ENCODE measurements around the gene SDF2. TPM values are rescaled to one million over a fixed set of nuclear protein-coding genes. Genes with fewer than 3 reads are reported as not detected.

The SDF2 gene
- total and polyA plus RNA-seq, 7 donors: 20.9 to 72.0 (median 27.0) TPM

DNA sequence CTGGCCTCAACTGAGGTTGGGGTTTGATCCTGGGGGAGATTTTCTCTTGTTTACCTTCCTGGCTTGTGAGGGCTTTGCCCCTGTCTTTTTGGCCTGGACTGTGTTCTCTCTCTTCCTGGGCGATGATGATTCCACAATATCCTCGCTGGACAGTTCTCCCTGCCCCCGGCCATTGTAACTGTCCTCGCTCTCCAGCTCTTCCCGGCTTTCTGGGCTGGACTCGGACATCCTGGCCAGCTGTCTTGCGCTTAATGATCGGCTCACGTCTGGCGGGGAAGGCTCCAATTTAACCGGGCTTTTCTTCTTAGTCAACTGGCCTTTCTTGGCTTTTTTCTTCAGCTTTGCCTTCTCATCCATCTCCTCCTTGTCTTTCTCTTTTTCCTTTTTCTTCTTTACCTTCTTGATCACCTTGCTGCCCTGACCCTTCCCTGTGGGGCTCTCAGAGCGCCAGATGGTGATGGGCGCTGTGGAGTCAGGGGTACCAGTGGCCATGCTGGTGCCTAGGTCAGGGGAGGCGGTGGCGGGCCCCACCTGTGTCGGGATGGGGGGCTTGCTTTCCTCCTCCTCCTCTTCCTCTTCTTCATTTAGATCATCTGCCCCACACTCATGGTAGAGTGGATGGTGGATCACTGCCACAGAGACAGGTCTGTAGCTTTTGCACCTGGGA lies 42.0 kb upstream of the SDF2 start:
- no peaks in the 10 kb centered on the region for H3K4me1 ChIP-seq
- no peaks in the 10 kb centered on the region for H3K9me3 ChIP-seq
- no peaks in the 10 kb centered on the region for H3K27me3 ChIP-seq (ENCODE audit: insufficient read depth in 3 of 3, low read length in 2 of 3)
- TF ChIP-seq, protein P1, sequence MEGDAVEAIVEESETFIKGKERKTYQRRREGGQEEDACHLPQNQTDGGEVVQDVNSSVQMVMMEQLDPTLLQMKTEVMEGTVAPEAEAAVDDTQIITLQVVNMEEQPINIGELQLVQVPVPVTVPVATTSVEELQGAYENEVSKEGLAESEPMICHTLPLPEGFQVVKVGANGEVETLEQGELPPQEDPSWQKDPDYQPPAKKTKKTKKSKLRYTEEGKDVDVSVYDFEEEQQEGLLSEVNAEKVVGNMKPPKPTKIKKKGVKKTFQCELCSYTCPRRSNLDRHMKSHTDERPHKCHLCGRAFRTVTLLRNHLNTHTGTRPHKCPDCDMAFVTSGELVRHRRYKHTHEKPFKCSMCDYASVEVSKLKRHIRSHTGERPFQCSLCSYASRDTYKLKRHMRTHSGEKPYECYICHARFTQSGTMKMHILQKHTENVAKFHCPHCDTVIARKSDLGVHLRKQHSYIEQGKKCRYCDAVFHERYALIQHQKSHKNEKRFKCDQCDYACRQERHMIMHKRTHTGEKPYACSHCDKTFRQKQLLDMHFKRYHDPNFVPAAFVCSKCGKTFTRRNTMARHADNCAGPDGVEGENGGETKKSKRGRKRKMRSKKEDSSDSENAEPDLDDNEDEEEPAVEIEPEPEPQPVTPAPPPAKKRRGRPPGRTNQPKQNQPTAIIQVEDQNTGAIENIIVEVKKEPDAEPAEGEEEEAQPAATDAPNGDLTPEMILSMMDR (IDR thresholded peaks at IDR 0.05): no peak
- peaks cover 5 to 65% of the 10 kb centered on the region in 2 donors for H3K36me3 ChIP-seq (ENCODE audit: insufficient read depth in 1 of 2, low read depth in 1 of 2)
- no peak for ATAC-seq
- 68 to 74% (median 71%) methylated on average over 16 of the region's 16 CpGs for WGBS, 3 donors
- no peak overlapping the region for H3K27ac ChIP-seq
- intact Hi-C loops (cut with DNase I): no loop called here
- no peak for DNase-seq
- no peak overlapping the region for H3K4me3 ChIP-seq

DNA sequence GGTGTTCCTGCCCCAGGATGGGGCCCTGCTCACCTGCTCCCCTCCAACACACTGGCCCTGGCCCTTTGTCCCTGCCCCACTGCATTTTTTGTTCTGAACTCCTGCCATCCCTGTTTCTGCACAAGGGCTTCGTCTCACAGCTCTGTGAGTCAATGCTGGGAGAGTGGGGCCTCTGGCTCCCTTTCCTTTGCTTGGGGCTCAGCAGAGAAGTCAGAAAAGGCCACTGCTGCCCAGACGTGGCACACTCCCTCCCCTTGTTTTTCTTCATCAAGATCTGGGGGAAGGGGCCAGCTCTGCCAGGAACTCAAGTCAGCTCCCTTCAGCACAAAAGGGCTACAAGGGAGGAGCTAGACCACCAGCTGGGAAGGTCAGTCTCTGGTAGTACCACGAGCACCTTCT lies 41.0 kb upstream of the SDF2 start:
- WGBS, 3 donors: 65 to 74% (median 73%) methylated on average over 3 of the region's 3 CpGs
- intact Hi-C loops (cut with DNase I): no loop called here
- no peak for DNase-seq
- no peaks in the 10 kb centered on the region for H3K9me3 ChIP-seq
- no peak for ATAC-seq
- no peak overlapping the region for H3K4me3 ChIP-seq
- TF ChIP-seq, protein P1 (IDR thresholded peaks at IDR 0.05): no peak
- peaks cover 11 to 74% of the 10 kb centered on the region in 2 donors for H3K36me3 ChIP-seq (ENCODE audit: insufficient read depth in 1 of 2, low read depth in 1 of 2)
- no peak overlapping the region for H3K27ac ChIP-seq
- no peaks in the 10 kb centered on the region for H3K27me3 ChIP-seq (ENCODE audit: insufficient read depth in 3 of 3, low read length in 2 of 3)
- no peaks in the 10 kb centered on the region for H3K4me1 ChIP-seq

DNA sequence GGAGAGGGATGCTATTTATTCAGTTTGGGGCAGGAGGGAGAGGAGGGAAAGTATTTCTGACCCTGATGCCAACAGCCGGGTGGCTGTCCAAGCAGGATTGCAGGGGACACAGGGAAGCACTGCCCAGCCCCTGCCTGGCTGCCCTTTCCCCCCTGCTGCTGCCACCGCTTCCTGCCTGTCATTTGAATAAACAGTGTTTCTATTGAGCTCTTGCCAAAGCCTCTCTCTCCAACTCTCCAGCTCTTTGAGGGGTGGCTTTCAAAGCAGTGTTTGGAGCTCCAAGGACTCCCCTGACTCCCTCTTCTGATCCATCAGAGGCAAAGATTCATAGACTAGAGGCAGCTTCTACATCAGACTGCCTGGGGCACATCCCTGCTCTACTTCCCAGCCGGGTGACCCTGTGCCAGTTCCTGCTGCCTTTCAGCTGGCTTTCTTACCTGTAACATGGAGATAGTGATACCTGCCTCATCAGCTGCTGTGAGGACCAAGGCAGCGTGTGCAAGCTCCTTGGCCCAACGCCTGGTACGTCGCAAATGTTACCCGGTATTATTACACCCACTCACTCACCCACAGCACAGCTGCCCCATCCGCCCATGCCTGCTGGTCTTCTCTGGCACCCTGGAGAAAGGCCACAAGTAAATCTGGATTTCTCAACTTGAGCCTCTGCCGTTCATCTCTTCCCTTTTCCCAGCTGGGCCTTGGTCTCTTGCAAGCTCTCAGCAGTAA lies 40.5 kb upstream of the SDF2 start:
- peaks cover 15 to 79% of the 10 kb centered on the region in 2 donors for H3K36me3 ChIP-seq (ENCODE audit: insufficient read depth in 1 of 2, low read depth in 1 of 2)
- TF ChIP-seq, protein P1 (IDR thresholded peaks at IDR 0.05): no peak
- no peak overlapping the region for H3K27ac ChIP-seq
- no peaks in the 10 kb centered on the region for H3K9me3 ChIP-seq
- no peak overlapping the region for H3K4me3 ChIP-seq
- H3K27me3 ChIP-seq (ENCODE audit: insufficient read depth in 3 of 3, low read length in 2 of 3): no peaks in the 10 kb centered on the region
- 44 to 53% (median 47%) methylated on average over 10 of the region's 10 CpGs for WGBS, 3 donors
- no peaks in the 10 kb centered on the region for H3K4me1 ChIP-seq
- intact Hi-C loops (cut with DNase I): no loop called here
- ATAC-seq: peak in 1 of 4 donors; percentile 22
- DNase-seq: no peak

DNA sequence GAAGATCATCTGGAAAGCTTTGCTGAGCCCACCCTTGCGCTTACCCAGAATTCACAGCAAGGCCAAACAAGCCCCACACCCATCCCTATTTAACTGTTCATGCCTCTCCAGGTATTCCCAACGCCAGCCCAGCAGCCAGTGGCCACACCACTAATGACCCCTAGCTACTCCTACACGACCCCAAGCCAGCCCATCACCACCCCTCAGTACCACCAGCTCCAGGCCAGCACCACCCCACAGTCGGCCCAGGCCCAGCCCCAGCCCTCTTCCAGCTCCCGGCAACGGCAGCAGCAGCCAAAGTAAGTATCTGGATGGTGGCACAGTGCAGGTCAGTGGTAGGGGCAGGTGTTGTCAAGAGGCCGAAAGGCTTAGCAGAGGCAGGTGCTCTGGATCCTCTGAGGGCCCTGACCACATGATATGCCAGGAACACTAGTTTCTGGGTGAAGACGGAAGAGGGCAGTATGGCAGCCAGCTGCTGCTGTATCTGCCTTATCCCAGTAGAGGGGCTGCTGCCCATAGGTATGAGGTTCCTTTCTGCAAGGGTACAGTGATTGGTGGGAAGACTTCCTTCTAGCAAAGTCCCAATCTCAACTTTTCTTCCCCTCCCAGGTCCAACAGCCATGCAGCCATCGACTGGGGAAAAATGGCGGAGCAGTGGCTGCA lies 39.3 kb upstream of the SDF2 start:
- Histone ChIP-seq H3K4me1 (no peaks in the 10 kb centered on the region), H3K27me3 (ENCODE audit: insufficient read depth in 3 of 3, low read length in 2 of 3) (no peaks in the 10 kb centered on the region), H3K9me3 (no peaks in the 10 kb centered on the region), H3K27ac (no peak overlapping the region), H3K4me3 (no peak overlapping the region), H3K36me3 (ENCODE audit: insufficient read depth in 1 of 2, low read depth in 1 of 2) (peaks cover 15 to 92% of the 10 kb centered on the region in 2 donors)
- TF ChIP-seq, protein P1 (IDR thresholded peaks at IDR 0.05): no peak
- WGBS, 3 donors: 77 to 90% (median 83%) methylated on average over 9 to 10 of the region's 10 CpGs
- ATAC-seq: no peak
- no peak for DNase-seq
- intact Hi-C loops (cut with DNase I): no loop called here
